IPS-18c (cell line): Measurements from ENCODE around the gene PRKG1.

Experiments
- H3K4me3 ChIP-seq: 2 replicates; pipeline ENCODE4 v1.7.0; 2013; ENCODE audit warnings: low read depth, mild to moderate bottlenecking, low read length, moderate library complexity; ENCODE audit not compliant: insufficient read depth
- H3K9me3 ChIP-seq: one replicate; pipeline ENCODE4 v1.6.1; 2013; ENCODE audit warnings: mild to moderate bottlenecking, low read length, moderate library complexity; ENCODE audit not compliant: control insufficient read depth, insufficient read depth

PRKG1 gene

DNA sequence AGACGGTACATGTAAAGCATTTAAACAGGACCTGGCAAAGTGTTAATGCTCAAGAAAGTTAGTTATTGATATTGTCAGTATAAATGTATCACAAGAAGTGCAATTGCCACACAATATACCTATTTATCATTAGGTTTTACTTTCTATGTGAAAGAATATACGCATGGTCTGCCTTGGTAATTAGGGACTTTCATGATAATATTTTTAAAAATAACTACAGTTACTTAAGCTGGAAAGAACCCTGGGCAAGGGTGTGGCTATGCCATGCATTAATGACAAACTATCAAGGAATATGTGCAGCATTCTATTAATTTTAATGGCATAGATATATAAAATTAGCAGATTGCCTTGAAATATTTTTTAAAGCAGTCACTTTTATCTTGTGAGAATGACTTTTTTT, 433.9 kb downstream of the PRKG1 start:
- H3K9me3 ChIP-seq, result no peaks in the 10 kb centered on the region

GRCh38 chr10:51510231-51510630, 435.9 kb downstream of the PRKG1 start:
- Histone ChIP-seq H3K4me3 (no peak overlapping the region), H3K9me3 (no peaks in the 10 kb centered on the region)

More for the DNA sequence above, 433.9 kb downstream of the PRKG1 start:
- no peak overlapping the region for H3K4me3 ChIP-seq

DNA sequence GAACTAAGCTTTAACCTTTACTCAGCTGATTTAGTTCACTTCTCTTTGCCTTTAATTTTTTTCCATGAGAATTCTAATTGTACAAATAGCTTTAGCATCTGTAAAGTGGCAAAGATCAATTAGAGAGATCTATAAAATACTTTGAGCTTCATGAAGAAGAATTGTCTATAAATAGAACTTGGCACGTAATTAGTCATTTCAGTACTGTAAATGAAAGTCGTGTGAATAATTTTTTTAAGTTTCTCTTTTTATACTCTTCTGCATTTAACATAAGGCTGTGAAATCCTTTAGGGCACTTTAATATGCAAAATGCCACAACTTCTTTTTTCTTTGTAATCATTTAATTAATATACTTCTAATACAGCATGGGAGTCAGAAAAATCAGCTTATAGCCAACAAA, 447.3 kb downstream of the PRKG1 start:
- no peaks in the 10 kb centered on the region for H3K9me3 ChIP-seq
- no peak overlapping the region for H3K4me3 ChIP-seq

DNA sequence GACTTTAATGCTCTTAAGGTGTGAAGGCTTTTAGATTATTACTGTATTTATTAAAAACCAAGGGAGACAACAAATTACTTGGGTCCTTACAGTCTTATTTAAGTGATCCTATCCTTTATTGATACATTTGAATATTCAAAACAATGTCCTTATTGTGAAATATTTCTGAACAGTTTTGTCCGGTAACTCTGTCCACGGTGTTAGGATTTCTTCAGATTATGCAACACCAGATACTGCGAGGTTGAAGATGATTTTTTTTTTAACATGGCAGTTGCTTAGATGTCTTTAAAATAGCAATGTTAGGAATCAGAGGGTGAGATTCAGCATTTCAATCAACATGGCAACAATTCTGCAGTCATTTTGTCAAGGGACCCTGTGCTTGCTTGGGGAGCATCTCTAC, 448.6 kb downstream of the PRKG1 start:
- Histone ChIP-seq H3K4me3 (no peak overlapping the region), H3K9me3 (no peaks in the 10 kb centered on the region)

- H3K9me3 ChIP-seq, result no peaks in the 10 kb centered on the region
- no peak overlapping the region for H3K4me3 ChIP-seq
Measured at GRCh38 chr10:51523440-51523839, 449.2 kb downstream of the PRKG1 start.

DNA sequence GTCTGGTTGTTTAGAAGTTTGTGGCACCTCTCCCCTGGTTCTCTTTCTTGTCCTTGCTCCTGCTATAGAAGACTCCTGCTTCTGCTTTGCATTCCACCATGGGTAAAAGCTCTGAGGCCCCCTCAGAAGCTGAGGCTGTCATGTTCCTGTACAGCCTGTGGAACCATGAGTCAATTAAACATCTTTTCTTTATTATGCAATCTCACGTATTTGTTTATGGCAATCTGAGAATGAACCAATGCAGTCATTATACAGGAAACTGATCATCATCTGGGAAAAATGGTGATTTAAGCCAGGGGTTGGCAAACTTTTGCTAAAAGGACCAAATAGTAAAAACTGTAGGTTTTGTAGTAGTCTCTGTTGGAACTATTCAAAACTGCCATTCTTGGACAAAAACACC, 449.8 kb downstream of the PRKG1 start:
- Histone ChIP-seq H3K9me3 (no peaks in the 10 kb centered on the region), H3K4me3 (no peak overlapping the region)

DNA sequence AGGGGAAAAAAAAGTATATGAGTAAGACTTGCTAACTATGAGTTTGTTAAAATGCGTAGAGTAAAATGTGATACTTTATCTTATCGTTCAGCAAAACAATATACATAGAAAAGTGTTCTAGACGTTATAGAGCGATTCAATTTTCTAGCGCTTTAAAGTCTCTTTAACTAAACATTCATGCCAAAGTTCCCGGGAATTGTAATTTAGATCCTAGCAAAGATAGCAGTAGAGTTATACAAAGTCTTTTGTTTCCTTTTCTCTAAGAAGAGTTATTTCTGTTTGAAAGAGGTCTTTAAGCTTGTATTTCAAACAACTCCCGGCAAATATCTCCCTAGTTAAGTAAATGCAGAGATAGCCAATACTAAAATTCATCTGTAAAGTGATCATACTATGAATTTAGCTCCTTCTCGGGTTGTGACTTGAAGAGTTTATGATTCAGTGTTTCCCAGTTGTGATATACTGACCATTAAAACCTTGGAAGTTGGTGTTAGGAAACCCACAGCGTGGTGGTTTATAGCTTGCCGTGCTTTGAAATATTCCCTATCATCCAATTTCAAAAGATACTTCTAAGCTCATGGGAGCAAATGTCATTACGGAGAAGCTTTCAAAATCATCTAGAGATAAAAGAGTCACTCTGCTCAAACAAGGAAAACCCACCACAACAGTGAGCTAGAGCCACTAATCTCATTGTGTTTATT, 453.4 kb downstream of the PRKG1 start:
- H3K9me3 ChIP-seq, result no peaks in the 10 kb centered on the region
- H3K4me3 ChIP-seq, result no peak overlapping the region

GRCh38 chr10:51528527-51528926, 454.2 kb downstream of the PRKG1 start:
- Histone ChIP-seq H3K9me3 (no peaks in the 10 kb centered on the region), H3K4me3 (no peak overlapping the region)

DNA sequence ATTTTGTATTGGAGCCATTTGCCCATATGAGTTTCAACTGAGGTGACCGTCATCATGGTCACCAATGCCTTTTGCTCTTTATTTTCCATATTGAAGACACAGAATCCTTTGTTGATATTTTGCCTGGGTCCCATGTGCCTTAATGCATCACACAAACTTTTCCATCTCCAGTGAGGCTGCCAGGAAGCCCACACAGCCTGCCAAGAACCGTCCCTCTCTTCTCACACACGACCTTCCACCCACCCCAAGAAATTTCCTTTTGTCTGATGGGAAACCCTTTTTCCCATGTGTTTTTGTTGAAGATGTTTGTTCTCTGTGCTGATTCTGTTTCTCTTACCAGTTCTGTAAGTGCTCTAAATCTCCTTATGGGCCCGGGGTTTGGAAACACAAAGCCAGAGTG, 456.3 kb downstream of the PRKG1 start:
- H3K4me3 ChIP-seq, result no peak overlapping the region
- no peaks in the 10 kb centered on the region for H3K9me3 ChIP-seq

GRCh38 chr10:51532044-51532443, 457.8 kb downstream of the PRKG1 start:
- H3K9me3 ChIP-seq, result no peaks in the 10 kb centered on the region
- H3K4me3 ChIP-seq, result no peak overlapping the region

DNA sequence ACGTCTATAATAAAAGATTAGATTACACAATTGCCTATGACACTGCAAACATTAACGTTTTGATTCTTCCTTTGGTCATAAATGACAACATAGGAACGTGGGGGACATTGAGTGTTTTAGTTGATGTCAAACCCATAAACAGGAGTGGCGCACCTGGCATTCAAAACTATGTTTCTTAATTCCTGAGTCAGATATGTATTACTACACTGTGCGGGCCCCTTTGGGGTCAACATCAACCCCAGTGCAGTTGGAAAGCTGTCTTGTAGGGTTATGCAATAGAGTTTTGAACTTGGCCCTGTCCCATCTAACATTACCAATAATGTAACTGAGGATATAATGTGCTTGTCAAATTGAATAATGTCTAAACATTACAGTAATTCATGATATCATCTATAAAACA, 468.6 kb downstream of the PRKG1 start:
- no peak overlapping the region for H3K4me3 ChIP-seq
- no peaks in the 10 kb centered on the region for H3K9me3 ChIP-seq

- H3K4me3 ChIP-seq, result no peak overlapping the region
- H3K9me3 ChIP-seq, result no peaks in the 10 kb centered on the region
Measured at GRCh38 chr10:51544933-51545332, 470.6 kb downstream of the PRKG1 start.

DNA sequence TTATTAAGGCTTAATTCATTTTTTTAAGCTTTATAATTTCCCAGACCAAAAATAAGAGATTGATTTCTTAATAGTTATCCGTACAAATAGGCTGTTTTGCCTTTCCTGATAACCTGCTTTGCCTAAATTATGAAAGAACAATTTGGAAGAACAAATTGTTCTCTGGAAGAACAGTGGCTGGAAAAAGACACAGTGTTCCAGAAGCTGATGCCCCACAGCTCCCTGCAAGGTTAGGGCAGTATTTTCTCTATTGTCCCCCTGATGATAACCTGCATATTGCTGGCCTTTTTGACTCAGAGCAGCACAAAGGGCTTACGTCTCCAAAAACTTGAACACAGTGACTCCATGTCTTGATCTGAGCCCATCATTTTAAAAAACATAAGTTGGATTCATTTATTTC, 473.7 kb downstream of the PRKG1 start:
- Histone ChIP-seq H3K4me3 (no peak overlapping the region), H3K9me3 (no peaks in the 10 kb centered on the region)

DNA sequence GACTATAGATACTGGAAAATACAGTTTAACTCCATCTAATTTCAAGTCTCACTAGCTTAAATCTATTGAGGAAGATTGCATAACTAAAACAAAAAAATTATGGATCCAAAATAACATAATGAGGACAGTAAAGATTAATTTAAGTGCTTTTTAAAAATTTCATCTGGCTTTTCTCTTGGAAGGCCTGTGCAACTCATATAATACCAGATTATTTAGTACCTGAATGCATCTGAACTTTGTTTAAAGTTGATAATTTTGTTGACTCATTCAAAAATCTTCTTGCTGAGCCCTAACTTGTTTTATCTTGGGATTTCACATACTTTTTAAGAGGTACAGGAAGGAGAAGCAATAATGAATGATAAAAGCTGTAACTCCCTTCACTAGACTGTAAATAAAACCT, 478.6 kb downstream of the PRKG1 start:
- H3K4me3 ChIP-seq, result no peak overlapping the region

DNA sequence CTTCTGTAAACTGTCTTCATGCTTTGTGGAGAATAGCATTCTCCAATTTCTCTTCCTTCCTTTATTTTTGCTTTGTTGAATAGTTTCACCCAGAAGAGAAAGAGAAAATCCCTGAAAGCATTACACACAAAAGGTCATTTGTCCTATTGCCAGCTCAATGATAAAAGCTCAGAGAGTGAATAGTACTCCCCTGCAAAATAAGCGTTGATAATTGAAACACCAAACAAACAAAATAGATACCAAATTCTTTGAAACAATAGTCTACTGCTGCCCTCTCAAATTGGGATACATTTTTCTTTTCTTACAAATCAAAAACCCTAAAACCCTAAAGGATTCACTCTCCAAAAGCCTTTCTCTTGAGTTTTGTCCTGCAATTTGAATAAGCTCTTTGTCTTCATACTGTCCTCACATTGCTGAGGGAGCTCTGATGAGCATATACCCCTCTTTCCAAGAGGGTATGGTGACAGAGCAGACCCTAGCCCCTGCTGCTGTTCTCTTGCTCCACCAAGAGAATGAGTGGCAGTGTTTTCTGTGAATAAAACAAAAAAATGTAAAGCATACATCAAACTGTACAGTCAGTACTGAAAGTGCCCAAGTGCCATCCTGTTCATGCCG, 490.7 kb downstream of the PRKG1 start:
- Histone ChIP-seq H3K4me3 (no peak overlapping the region), H3K9me3 (no peaks in the 10 kb centered on the region)

More for the DNA sequence above, 478.6 kb downstream of the PRKG1 start:
- H3K9me3 ChIP-seq, result no peaks in the 10 kb centered on the region

- Histone ChIP-seq H3K4me3 (no peak overlapping the region), H3K9me3 (no peaks in the 10 kb centered on the region)
Measured at GRCh38 chr10:51567271-51567670, 493.0 kb downstream of the PRKG1 start.

- no peak overlapping the region for H3K4me3 ChIP-seq
- H3K9me3 ChIP-seq, result no peaks in the 10 kb centered on the region
Measured at GRCh38 chr10:51569467-51569866, 495.2 kb downstream of the PRKG1 start.

DNA sequence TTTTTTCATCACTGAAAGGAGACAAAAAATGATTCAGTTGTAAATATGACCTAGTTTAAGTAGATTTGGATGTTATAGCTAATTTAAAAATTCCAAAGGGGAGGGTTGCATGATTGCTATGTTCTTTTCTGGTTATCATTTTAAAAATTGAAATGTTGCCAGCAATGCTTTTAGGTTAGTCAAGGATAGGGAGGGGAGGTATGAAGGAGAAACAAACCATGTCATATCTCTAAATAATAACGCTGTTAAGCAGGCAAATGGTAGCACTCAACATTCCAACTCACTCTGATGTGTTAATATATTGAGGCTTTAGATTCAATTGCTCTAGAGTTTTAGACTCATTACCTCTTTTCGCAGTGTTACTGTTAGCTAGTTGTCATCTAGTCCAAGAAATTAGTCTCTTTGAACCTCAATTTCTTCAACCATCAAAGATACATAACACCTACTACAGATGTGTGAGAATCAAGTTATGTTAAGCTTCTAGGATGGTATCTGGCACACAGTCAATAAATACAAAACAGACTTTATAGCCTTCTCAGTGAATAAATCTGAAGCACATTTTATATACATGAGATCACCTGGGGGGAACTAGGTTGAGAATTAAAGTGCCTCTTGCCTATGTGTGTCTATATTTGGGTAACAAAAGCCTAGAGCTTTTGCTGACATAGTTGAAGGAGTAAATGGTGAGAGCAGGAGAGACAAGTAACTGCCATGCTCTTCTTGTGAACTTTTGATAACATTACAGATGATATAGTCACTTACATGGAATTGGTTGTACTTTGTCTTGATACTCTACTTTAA, 500.2 kb downstream of the PRKG1 start:
- Histone ChIP-seq H3K9me3 (no peaks in the 10 kb centered on the region), H3K4me3 (no peak overlapping the region)
